Activated CD8-positive, alpha-beta T cell treated with anti-CD3 and anti-CD28 coated beads, Interleukin-2, amount 10 ng/mL, durations not matched to agents 7 days and 5 days (primary cell): ENCODE measurements around the gene LIPC. TPM values are rescaled to one million over a fixed set of nuclear protein-coding genes. Genes with fewer than 3 reads are reported as not detected.

Experiments used
- ATAC-seq: fragments of 150-1000 bp; cut with Tn5 transposase; one replicate; pipeline ENCODE4 v1.10.0; 2021; ENCODE audit warnings: moderate library complexity
- CTCF ChIA-PET: fragments of 350-600 bp; sonication (Branson Sonifier 250); formaldehyde crosslinking; loops from one replicate; lab custom pipeline; 2021; ENCODE audit warnings: antibody characterized with exemption; lab: Charles Lee
- POLR2A ChIA-PET: fragments of 350-600 bp; sonication (Branson Sonifier 250); formaldehyde crosslinking; loops from one replicate; lab custom pipeline; 2021; ENCODE audit warnings: antibody characterized with exemption; lab: Charles Lee
- DNase-seq: peaks from one replicate; pipeline ENCODE4 v3.0.0-alpha.2; 2020
- H3K27ac Mint-ChIP-seq: one replicate; pipeline ENCODE4 v1.8.0; 2021; ENCODE audit warnings: mild to moderate bottlenecking, mixed read lengths
- H3K27me3 Mint-ChIP-seq: one replicate; pipeline ENCODE4 v1.8.0; 2021; ENCODE audit warnings: low read depth, mixed read lengths
- H3K36me3 Mint-ChIP-seq: one replicate; pipeline ENCODE4 v1.8.0; 2021; ENCODE audit warnings: low read depth, mixed read lengths
- H3K4me1 Mint-ChIP-seq: one replicate; pipeline ENCODE4 v1.8.0; 2021; ENCODE audit warnings: low read depth, mixed read lengths
- H3K4me3 Mint-ChIP-seq: one replicate; pipeline ENCODE4 v1.8.0; 2021; ENCODE audit warnings: mild to moderate bottlenecking, mixed read lengths
- H3K9me3 Mint-ChIP-seq: one replicate; pipeline ENCODE4 v1.8.0; 2022; ENCODE audit warnings: mixed read lengths; ENCODE audit not compliant: insufficient read depth
- total RNA-seq, 2 experiments: library from RNA; stranded (reverse); gene quantifications; one replicate each; pipeline ENCODE4 v1.2.3, GENCODE V29; 2021

LIPC gene
- total RNA-seq, 2 experiments from 2014 or later = 4.1 to 4.4 TPM

DNA sequence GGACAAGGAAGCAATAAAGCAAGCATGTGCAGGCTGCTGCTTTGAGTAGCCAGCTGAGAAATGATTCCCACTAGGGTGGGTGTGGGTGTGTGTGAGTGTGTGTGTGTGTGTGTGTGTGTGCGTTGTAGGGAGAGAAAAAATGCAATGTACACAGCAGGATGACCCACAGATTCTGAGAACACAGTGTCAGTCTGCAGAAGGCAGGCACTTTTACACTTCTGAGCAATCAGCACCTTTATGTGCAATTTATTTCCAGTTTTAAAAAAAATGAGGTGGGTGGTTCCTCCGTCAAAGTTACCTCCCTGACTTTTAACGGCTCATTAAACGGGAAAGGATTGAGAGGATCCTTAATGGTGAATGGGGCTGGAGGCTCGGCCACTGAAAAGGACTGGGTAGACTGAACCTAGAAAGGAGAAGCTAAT is 38.5 kb upstream of the LIPC start:
- CTCF ChIA-PET = interaction anchor here (1.0 to 1.3 kb wide), 2 partner anchors 11 to 152 kb away, joined by 3 to 4 read pairs; no protein-coding TSS in a partner anchor

DNA sequence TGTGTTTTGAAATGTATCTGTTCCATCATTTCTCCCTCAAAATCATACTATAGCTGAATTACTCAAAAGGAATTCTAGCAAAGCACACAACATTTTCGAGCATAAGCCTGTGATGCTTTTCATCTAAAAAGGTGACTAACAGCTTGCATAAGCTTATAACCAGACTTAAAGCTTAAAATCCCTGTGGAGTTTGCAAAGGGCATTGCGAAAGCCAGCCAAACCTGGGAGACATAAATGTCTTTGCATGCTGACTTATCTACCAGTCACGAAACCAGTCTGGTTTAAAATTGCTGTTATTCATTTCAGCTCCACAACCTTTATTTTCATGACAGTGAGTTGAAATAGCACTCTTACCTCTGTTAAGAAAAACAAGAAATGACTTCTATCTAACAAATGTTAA is 35.6 kb upstream of the LIPC start:
- ChIA-PET CTCF (no interaction called here), POLR2A (interaction anchor here (1.1 kb wide), 1 partner anchor 26 kb away, joined by 3 read pairs; no protein-coding TSS in a partner anchor)
- no peaks in the 10 kb centered on the region for H3K4me1 Mint-ChIP-seq
- H3K27ac Mint-ChIP-seq = no peak overlapping the region
- H3K36me3 Mint-ChIP-seq = no peaks in the 10 kb centered on the region
- no peak overlapping the region for H3K4me3 Mint-ChIP-seq
- no peaks in the 10 kb centered on the region for H3K9me3 Mint-ChIP-seq
- ATAC-seq (no peak), DNase-seq (no peak)
- peaks cover 14% of the 10 kb centered on the region for H3K27me3 Mint-ChIP-seq

More for the DNA sequence above, 38.5 kb upstream of the LIPC start:
- no peaks in the 10 kb centered on the region for H3K4me1 Mint-ChIP-seq
- POLR2A ChIA-PET = no interaction called here
- H3K4me3 Mint-ChIP-seq = no peak overlapping the region
- H3K27ac Mint-ChIP-seq = no peak overlapping the region
- H3K27me3 Mint-ChIP-seq = peaks cover 14% of the 10 kb centered on the region
- H3K9me3 Mint-ChIP-seq = no peaks in the 10 kb centered on the region
- ATAC-seq (no peak), DNase-seq (no peak)
- H3K36me3 Mint-ChIP-seq = no peaks in the 10 kb centered on the region

DNA sequence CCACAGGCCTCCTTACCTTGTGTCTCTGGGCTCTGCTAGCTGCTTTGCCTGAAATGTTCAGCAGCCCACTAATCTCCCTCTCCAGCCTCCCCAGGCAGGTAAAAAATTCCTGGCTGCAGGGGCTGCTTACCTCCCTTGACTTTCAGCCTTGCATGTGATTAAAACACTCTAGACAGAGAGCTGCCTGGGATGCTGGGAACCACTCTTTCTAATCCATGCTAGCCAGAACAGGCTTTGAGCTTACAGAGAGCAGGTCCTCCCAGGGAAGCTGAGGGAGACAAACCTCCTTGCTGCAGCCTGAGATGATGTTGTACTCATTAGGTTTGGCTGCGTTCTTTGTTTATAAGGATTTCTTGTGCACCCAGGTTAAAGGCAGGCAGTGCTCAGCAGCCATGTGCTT is 33.7 kb upstream of the LIPC start:
- ChIA-PET POLR2A (no interaction called here), CTCF (no interaction called here)
- Mint-ChIP-seq H3K27me3 (peaks cover 14% of the 10 kb centered on the region), H3K9me3 (no peaks in the 10 kb centered on the region), H3K4me1 (no peaks in the 10 kb centered on the region), H3K36me3 (no peaks in the 10 kb centered on the region), H3K4me3 (no peak overlapping the region), H3K27ac (no peak overlapping the region)
- ATAC-seq (no peak), DNase-seq (no peak)

DNA sequence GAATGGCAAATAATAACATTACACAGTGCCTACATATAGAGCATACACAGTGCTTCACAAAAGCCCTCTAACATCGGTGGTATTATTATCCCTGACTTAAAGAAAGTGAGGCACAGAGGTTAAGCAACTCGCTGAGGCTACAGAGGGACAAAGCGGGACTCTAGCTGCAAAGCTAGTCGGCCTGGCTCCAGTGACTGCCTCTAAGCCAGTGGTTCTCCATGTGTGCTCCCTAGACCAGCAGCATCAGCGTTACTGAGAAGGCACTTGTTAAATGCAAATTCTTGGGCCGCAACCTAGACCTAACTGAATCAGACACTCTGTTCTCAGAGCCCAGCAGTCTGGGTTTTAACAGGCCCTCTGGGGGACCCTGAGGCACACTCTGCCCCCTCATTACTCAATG is 33.1 kb upstream of the LIPC start:
- POLR2A ChIA-PET = no interaction called here
- DNase-seq = no peak
- H3K27ac Mint-ChIP-seq = no peak overlapping the region
- H3K36me3 Mint-ChIP-seq = no peaks in the 10 kb centered on the region
- CTCF ChIA-PET = no interaction called here
- peaks cover 14% of the 10 kb centered on the region for H3K27me3 Mint-ChIP-seq
- H3K4me3 Mint-ChIP-seq = no peak overlapping the region
- no peaks in the 10 kb centered on the region for H3K4me1 Mint-ChIP-seq
- ATAC-seq = no peak
- no peaks in the 10 kb centered on the region for H3K9me3 Mint-ChIP-seq

GRCh38 chr15:58399739-58400138 is 32.1 kb upstream of the LIPC start:
- Mint-ChIP-seq H3K27me3 (peaks cover 11% of the 10 kb centered on the region), H3K9me3 (no peaks in the 10 kb centered on the region)
- no peak for ATAC-seq

DNA sequence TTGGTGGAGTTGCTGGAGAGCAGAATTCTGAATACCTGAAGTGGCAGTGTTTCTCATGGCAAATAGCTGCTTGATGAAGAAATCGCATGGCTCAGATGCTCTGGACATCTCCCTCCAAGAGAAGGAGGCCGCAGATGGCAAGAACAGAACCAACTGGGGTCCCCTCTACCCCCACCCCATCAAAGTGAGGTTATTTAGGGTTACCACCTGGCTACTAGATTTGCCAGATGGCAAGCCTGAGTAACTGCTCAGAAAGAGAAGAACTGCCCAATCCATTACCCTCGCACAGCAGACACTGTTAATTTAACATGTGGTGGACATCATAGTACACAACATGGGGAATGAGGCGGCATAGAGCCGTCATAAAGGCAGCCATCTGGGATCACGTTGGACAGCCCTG is 30.5 kb upstream of the LIPC start:
- H3K27ac Mint-ChIP-seq = no peak overlapping the region
- peaks cover 7% of the 10 kb centered on the region for H3K27me3 Mint-ChIP-seq

More at GRCh38 chr15:58399739-58400138, 32.1 kb upstream of the LIPC start:
- CTCF ChIA-PET = no interaction called here
- no peak overlapping the region for H3K27ac Mint-ChIP-seq
- H3K4me3 Mint-ChIP-seq = no peak overlapping the region
- no peaks in the 10 kb centered on the region for H3K36me3 Mint-ChIP-seq
- DNase-seq = no peak
- H3K4me1 Mint-ChIP-seq = no peaks in the 10 kb centered on the region
- POLR2A ChIA-PET = no interaction called here

DNA sequence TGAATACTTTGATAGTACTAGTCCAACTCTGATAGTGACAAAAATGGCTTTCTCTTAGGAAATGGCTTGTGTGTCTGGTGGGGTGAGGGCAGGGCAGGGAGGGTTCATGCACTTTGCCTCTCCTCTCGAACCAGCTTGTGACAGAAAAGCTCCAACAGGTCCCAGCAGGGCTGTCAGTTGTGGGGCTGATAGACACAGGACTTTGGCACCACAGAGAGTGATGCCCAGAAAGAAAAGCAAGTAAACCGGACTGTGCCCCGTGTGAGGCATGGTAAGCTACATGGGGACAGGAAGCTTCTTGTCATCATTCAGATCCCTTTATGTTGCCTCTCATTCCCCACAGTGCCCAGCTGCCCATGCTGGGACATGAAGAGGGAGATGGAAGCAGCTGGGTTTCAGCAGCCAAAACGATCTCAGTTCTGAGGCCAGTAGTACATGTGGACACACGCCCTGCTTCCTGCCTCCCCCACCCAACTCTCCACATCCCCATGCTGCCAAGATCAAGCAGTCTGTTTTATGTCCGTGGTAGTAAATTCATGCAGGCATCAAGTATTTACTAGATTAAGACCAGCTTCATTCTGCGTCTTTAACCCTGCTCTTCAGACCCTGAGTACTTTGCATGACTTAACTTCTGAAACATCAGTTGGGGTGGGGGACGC is 29.7 kb upstream of the LIPC start:
- Mint-ChIP-seq H3K27ac (no peak overlapping the region), H3K9me3 (no peaks in the 10 kb centered on the region), H3K4me3 (no peak overlapping the region), H3K36me3 (no peaks in the 10 kb centered on the region), H3K4me1 (no peaks in the 10 kb centered on the region), H3K27me3 (peaks cover 4% of the 10 kb centered on the region)
- ChIA-PET POLR2A (interaction anchor here (0.9 kb wide), 1 partner anchor 9 kb away, joined by 3 read pairs; no protein-coding TSS in a partner anchor), CTCF (no interaction called here)
- DNase-seq = no peak
- ATAC-seq = no peak

More for the DNA sequence above, 30.5 kb upstream of the LIPC start:
- DNase-seq (no peak), ATAC-seq (no peak)
- no peak overlapping the region for H3K4me3 Mint-ChIP-seq
- CTCF ChIA-PET = no interaction called here
- POLR2A ChIA-PET = no interaction called here
- no peaks in the 10 kb centered on the region for H3K4me1 Mint-ChIP-seq
- H3K36me3 Mint-ChIP-seq = no peaks in the 10 kb centered on the region
- no peaks in the 10 kb centered on the region for H3K9me3 Mint-ChIP-seq

- CTCF ChIA-PET = interaction anchor here (0.7 to 1.0 kb wide), 2 partner anchors 10 to 30 kb away, joined by 3 read pairs; no protein-coding TSS in a partner anchor
- Mint-ChIP-seq H3K4me3 (no peak overlapping the region), H3K27me3 (no peaks in the 10 kb centered on the region), H3K27ac (no peak overlapping the region), H3K9me3 (no peaks in the 10 kb centered on the region), H3K4me1 (no peaks in the 10 kb centered on the region), H3K36me3 (no peaks in the 10 kb centered on the region)
- ATAC-seq (no peak), DNase-seq (no peak)
- POLR2A ChIA-PET = no interaction called here
Measured at GRCh38 chr15:58403581-58403980, 28.2 kb upstream of the LIPC start.

DNA sequence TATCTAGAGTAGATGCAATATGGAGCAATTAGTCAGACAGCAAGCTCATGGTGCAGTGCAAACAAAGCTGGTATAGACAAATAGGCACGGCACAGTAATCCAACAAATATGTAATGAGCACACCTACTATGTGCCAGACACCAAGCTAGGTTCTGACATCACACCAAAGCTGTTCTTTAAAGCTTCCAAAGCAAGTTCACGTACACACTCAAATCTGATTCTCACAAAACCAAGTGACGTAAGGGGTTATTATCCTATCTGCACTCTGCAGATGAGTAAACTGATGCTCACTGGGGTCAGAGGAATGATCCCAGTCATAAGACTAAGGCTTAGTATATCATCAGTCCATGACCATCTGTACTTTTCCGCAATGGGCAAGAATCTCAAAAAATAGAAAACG is 27.8 kb upstream of the LIPC start:
- no peaks in the 10 kb centered on the region for H3K9me3 Mint-ChIP-seq
- ChIA-PET POLR2A (no interaction called here), CTCF (interaction anchor here (1.0 kb wide), 1 partner anchor 11 kb away, joined by 3 read pairs; no protein-coding TSS in a partner anchor)
- H3K27me3 Mint-ChIP-seq = no peaks in the 10 kb centered on the region
- no peak overlapping the region for H3K27ac Mint-ChIP-seq
- peaks cover under 1% of the 10 kb centered on the region for H3K4me1 Mint-ChIP-seq
- ATAC-seq = no peak
- no peak for DNase-seq
- H3K36me3 Mint-ChIP-seq = no peaks in the 10 kb centered on the region
- H3K4me3 Mint-ChIP-seq = no peak overlapping the region

DNA sequence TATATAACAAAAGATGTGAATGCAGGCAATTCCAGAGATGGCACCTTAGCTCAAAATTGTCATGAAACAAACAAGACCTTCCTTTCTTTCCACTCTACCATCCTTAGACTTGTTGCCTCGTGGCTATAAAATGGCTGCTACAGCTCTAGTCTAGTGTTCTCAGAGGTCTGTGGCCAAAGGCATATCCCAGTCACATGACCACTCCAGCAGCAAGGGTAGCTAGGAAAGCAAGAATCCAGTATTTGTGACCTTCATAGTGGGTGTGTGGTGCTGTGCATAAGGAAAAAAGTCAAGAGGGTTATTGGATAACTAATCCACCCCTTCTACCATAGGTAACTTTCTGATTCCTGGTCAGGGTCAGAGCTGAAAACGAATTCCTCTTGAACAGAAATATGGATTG is 27.1 kb upstream of the LIPC start:
- H3K9me3 Mint-ChIP-seq = no peaks in the 10 kb centered on the region
- ChIA-PET CTCF (interaction anchor here (1.0 kb wide), 1 partner anchor 11 kb away, joined by 3 read pairs; no protein-coding TSS in a partner anchor), POLR2A (no interaction called here)
- DNase-seq (no peak), ATAC-seq (no peak)
- no peaks in the 10 kb centered on the region for H3K27me3 Mint-ChIP-seq
- H3K36me3 Mint-ChIP-seq = no peaks in the 10 kb centered on the region
- no peak overlapping the region for H3K27ac Mint-ChIP-seq
- H3K4me1 Mint-ChIP-seq = peaks cover 7% of the 10 kb centered on the region
- no peak overlapping the region for H3K4me3 Mint-ChIP-seq

DNA sequence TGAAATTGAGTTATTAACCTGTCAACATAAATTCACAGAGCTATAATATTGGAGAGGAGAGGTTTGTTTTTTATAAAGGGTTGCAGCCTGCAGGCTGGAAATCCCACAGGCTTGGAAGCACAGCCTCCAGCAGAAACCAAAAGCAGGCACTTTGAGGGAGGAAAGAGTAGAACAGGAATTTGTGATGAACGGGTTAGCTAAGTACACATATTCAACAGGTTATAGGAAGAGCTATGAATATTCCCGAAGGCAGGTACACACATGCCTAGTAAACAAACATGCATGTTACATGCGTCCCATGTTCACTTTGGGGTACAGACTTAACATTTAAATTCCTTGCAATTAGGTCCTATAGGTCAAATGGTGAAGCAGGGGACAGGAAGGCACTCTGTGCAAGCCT is 25.9 kb upstream of the LIPC start:
- H3K27me3 Mint-ChIP-seq = no peaks in the 10 kb centered on the region
- H3K9me3 Mint-ChIP-seq = no peaks in the 10 kb centered on the region
- ATAC-seq = no peak
- H3K4me3 Mint-ChIP-seq = no peak overlapping the region
- no peak overlapping the region for H3K27ac Mint-ChIP-seq
- ChIA-PET POLR2A (no interaction called here), CTCF (no interaction called here)
- no peak for DNase-seq
- peaks cover 17% of the 10 kb centered on the region for H3K4me1 Mint-ChIP-seq
- peaks cover 4% of the 10 kb centered on the region for H3K36me3 Mint-ChIP-seq

DNA sequence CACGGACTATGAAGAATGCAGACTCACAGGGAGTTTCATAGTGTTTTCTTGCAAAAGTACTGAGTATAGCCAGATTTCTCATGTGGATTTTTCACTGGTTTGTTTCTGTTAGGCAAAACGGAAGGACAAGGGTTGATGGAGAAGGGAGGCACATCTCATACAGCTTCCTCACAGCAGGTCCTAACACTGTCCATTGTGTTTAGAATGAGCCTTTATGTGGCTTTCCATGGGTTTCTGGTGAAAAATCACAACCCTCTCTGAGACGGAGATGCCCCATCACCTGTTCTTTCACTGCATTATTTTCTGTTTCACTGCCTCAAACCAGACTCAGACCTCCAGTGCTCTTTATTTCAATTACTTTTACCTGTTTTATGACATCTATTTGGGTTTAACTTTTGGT is 25.0 kb upstream of the LIPC start:
- Mint-ChIP-seq H3K36me3 (peaks cover 4% of the 10 kb centered on the region), H3K4me3 (no peak overlapping the region), H3K27ac (no peak overlapping the region), H3K4me1 (peaks cover 25% of the 10 kb centered on the region), H3K9me3 (no peaks in the 10 kb centered on the region), H3K27me3 (no peaks in the 10 kb centered on the region)
- CTCF ChIA-PET = no interaction called here
- ATAC-seq = no peak
- no peak for DNase-seq
- POLR2A ChIA-PET = no interaction called here
